Fibroblast of villous mesenchyme (primary cell): ENCODE results near the gene SPSB1. TPM values are rescaled to one million over a fixed set of nuclear protein-coding genes. Genes with fewer than 3 reads are reported as not detected.

Source experiments
- DNase-seq: peaks from one replicate; pipeline ENCODE4 v3.0.0-alpha.2; 2010; ENCODE audit warnings: low read depth
- H3K4me3 ChIP-seq: 2 replicates; pipeline ENCODE4 v1.5.1; 2011; ENCODE audit warnings: low read depth, mild to moderate bottlenecking, low read length
- CTCF ChIP-seq: IDR thresholded peaks from 2 replicates; pipeline ENCODE4 v1.5.1; 2012; ENCODE audit warnings: low read depth, mild to moderate bottlenecking, low read length; ENCODE audit not compliant: insufficient read depth
- total RNA-seq: library from RNA; depleted of rRNA; stranded (reverse); fragments of >200 nt; gene quantifications from 2 replicates; pipeline ENCODE4 v1.2.3, GENCODE V29; 2012

The SPSB1 gene
- total RNA-seq, 1 donor: 20.7 TPM

GRCh38 chr1:9331016-9331415 lies 38.3 kb downstream of the SPSB1 start:
- no peak for DNase-seq
- H3K4me3 ChIP-seq: no peak overlapping the region

GRCh38 chr1:9331558-9332346 lies 39.1 kb downstream of the SPSB1 start:
- peak; percentile 84 for DNase-seq
- TF ChIP-seq CTCF: no peak
- H3K4me3 ChIP-seq: no peak overlapping the region

More at GRCh38 chr1:9331016-9331415, 38.3 kb downstream of the SPSB1 start:
- TF ChIP-seq CTCF: no peak

- no peak for DNase-seq
- TF ChIP-seq CTCF: no peak
- H3K4me3 ChIP-seq: no peak overlapping the region
Observed at GRCh38 chr1:9332513-9333143, 39.9 kb downstream of the SPSB1 start.

GRCh38 chr1:9338397-9339246 lies 45.9 kb downstream of the SPSB1 start:
- TF ChIP-seq CTCF: no peak
- DNase-seq: no peak
- H3K4me3 ChIP-seq: no peak overlapping the region

GRCh38 chr1:9340172-9340854 lies 47.6 kb downstream of the SPSB1 start:
- no peak for DNase-seq
- no peak overlapping the region for H3K4me3 ChIP-seq
- no peak for TF ChIP-seq CTCF

- no peak overlapping the region for H3K4me3 ChIP-seq
- TF ChIP-seq CTCF: no peak
- no peak for DNase-seq
Observed at GRCh38 chr1:9340864-9341263, 48.2 kb downstream of the SPSB1 start.
